GM19452 (cell line): ENCODE measurements around the gene HAT1.

Experiments
- ATAC-seq: cut with Tn5 transposase; IDR thresholded peaks from one replicate; pipeline ENCODE4 v1.9.1; 2021; ENCODE audit not compliant: unreplicated experiment

The HAT1 gene

GRCh38 chr2:172031536-172031935 lies 109.3 kb downstream of the HAT1 start:
- no peak for ATAC-seq
